Sigmoid colon (tissue), 7 donors: ENCODE measurements around the gene TTC27. TPM values are rescaled to one million over a fixed set of nuclear protein-coding genes. Genes with fewer than 3 reads are reported as not detected.

Experiments used
- DNase-seq: peaks from one replicate; pipeline ENCODE4 v3.0.0-alpha.2; 2019
- H3K27ac ChIP-seq, 4 donors: fragments of 200-600 bp; sonication (generic); one replicate each; pipeline ENCODE4 v1.5.1; 2016 to 2019; ENCODE audit warnings: mild to moderate bottlenecking in 1 of 4
- H3K27me3 ChIP-seq, 3 donors: fragments of 200-600 bp; sonication (generic); one replicate each; pipeline ENCODE4 v1.5.1; 2019; ENCODE audit warnings: mild to moderate bottlenecking in 1 of 3
- H3K36me3 ChIP-seq, 4 donors: fragments of 200-600 bp; sonication (generic); one replicate each; pipeline ENCODE4 v1.5.1; 2016 to 2019
- H3K4me1 ChIP-seq, 4 donors: fragments of 200-600 bp; sonication (generic); one replicate each; pipeline ENCODE4 v1.5.1; 2017 to 2019
- H3K4me3 ChIP-seq, 4 donors: fragments of 200-600 bp; sonication (generic); one replicate each; pipeline ENCODE4 v1.5.1; 2017 to 2019; ENCODE audit warnings: mild to moderate bottlenecking in 2 of 4, moderate library complexity in 1 of 4
- H3K9me3 ChIP-seq, 4 donors: fragments of 200-600 bp in 3 of 4; sonication (generic) in 3 of 4; one replicate each; pipeline versions ENCODE4 v1.5.1 to v1.6.1; 2013 to 2019
- EP300 ChIP-seq, 4 donors: sonication (generic); formaldehyde crosslinking; IDR thresholded peaks; one replicate each; pipeline ENCODE4 v1.6.1; 2017; ENCODE audit warnings: antibody characterized with exemption in 4 of 4
- POLR2A ChIP-seq, 2 donors: fragments of 450-650 bp; IDR thresholded peaks; one replicate each; pipeline ENCODE4 v1.6.1; 2016; ENCODE audit warnings: antibody characterized with exemption in 2 of 2, mild to moderate bottlenecking in 2 of 2, moderate library complexity in 2 of 2
- POLR2AphosphoS5 ChIP-seq, 4 donors: sonication (generic); formaldehyde crosslinking; IDR thresholded peaks; one replicate each; pipeline ENCODE4 v1.6.1; 2017; ENCODE audit warnings: antibody characterized with exemption in 4 of 4
- WGBS, 2 donors: extraction: QIAGEN DNeasy Blood & Tissue Kit; methylation state at CpG; one replicate each; pipeline ENCODE4 v1.1.7; 2013; 5-methylcytosine and 5-hydroxymethylcytosine counted together
- intact Hi-C: fragments of 100-400 bp; cut with DNase I; formaldehyde crosslinking; loops from one replicate; pipeline ENCODE4 v1.15.1; 2023
- polyA plus RNA-seq, 3 donors: library from polyadenylated mRNA; stranded (reverse); fragments of 200-250 nt; gene quantifications; one replicate each; pipeline ENCODE4 v1.2.3, GENCODE V29; 2013
- total RNA-seq, 4 donors: library from RNA; depleted of rRNA; stranded (reverse); fragments of >200 nt; gene quantifications; one replicate each; pipeline ENCODE4 v1.1.0, GENCODE V29; 2016
- TF ChIP-seq, protein P1 (sequence below), 4 experiments: fragments of 450-650 bp in 3 of 4; fragments of 200-600 bp in 1 of 4; IDR thresholded peaks; one replicate each; pipeline ENCODE4 v1.5.1; 2016 to 2019; ENCODE audit warnings: antibody characterized with exemption in 4 of 4, mild to moderate bottlenecking in 3 of 4, moderate library complexity in 2 of 4
- donor health status: healthy with polysubstance abuse.
- donor health status: Bipolar disorder and iron deficiency.
- donor health status: healthy.

Gene TTC27
- total and polyA plus RNA-seq, 7 donors: 3.0 to 22.5 (median 14.1) TPM

GRCh38 chr2:32780961-32781360 lies 153.1 kb downstream of the TTC27 start:
- H3K36me3 ChIP-seq: peaks cover 0 to 61% (median 0%) of the 10 kb centered on the region in 4 donors

DNA sequence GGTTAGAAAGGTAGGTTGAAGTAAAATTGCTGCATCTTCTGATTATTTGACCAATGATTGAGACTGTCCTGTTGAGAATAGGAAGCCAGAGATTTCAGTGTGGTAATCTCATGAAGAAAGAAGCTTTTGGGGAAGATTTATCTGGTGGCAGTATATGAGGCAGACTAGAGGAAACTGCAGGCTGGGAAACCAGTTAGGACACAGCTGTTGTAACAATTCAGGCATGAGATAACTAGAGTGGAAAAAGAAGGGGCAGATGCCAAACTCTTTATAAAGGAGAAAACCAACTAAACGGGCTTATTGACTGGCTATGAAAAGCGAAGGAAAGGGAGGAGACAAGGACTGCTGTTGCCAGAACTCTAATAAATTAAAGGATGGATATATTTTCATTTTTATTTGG lies 155.6 kb downstream of the TTC27 start:
- Histone ChIP-seq H3K27me3 (no peaks in the 10 kb centered on the region), H3K4me1 (no peaks in the 10 kb centered on the region), H3K27ac (no peak overlapping the region), H3K4me3 (no peak overlapping the region), H3K36me3 (peaks cover 0 to 53% (median 0%) of the 10 kb centered on the region in 4 donors), H3K9me3 (peaks cover 0 to 10% (median 0%) of the 10 kb centered on the region in 4 donors)
- no peak for DNase-seq
- WGBS, 2 donors: 93 to 97% methylated on average over 2 of the region's 2 CpGs
- intact Hi-C loops: no loop called here
- no peak for TF ChIP-seq EP300 (IDR thresholded peaks at IDR 0.05)
- TF ChIP-seq, protein P1, sequence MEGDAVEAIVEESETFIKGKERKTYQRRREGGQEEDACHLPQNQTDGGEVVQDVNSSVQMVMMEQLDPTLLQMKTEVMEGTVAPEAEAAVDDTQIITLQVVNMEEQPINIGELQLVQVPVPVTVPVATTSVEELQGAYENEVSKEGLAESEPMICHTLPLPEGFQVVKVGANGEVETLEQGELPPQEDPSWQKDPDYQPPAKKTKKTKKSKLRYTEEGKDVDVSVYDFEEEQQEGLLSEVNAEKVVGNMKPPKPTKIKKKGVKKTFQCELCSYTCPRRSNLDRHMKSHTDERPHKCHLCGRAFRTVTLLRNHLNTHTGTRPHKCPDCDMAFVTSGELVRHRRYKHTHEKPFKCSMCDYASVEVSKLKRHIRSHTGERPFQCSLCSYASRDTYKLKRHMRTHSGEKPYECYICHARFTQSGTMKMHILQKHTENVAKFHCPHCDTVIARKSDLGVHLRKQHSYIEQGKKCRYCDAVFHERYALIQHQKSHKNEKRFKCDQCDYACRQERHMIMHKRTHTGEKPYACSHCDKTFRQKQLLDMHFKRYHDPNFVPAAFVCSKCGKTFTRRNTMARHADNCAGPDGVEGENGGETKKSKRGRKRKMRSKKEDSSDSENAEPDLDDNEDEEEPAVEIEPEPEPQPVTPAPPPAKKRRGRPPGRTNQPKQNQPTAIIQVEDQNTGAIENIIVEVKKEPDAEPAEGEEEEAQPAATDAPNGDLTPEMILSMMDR (IDR thresholded peaks at IDR 0.05): no peak
- TF ChIP-seq POLR2A (IDR thresholded peaks at IDR 0.05): no peak
- TF ChIP-seq POLR2AphosphoS5 (IDR thresholded peaks at IDR 0.05): no peak

More at GRCh38 chr2:32780961-32781360, 153.1 kb downstream of the TTC27 start:
- intact Hi-C loops: no loop called here
- no peaks in the 10 kb centered on the region for H3K4me1 ChIP-seq
- no peak overlapping the region for H3K4me3 ChIP-seq
- H3K9me3 ChIP-seq: peaks cover 0 to 10% (median 0%) of the 10 kb centered on the region in 4 donors
- TF ChIP-seq, protein P1 (IDR thresholded peaks at IDR 0.05): no peak
- TF ChIP-seq POLR2AphosphoS5 (IDR thresholded peaks at IDR 0.05) (no peak), EP300 (IDR thresholded peaks at IDR 0.05) (no peak), POLR2A (IDR thresholded peaks at IDR 0.05) (no peak)
- H3K27me3 ChIP-seq: no peaks in the 10 kb centered on the region
- DNase-seq: no peak
- WGBS, 2 donors: 97 to 99% methylated on average over 2 of the region's 2 CpGs
- H3K27ac ChIP-seq: no peak overlapping the region

DNA sequence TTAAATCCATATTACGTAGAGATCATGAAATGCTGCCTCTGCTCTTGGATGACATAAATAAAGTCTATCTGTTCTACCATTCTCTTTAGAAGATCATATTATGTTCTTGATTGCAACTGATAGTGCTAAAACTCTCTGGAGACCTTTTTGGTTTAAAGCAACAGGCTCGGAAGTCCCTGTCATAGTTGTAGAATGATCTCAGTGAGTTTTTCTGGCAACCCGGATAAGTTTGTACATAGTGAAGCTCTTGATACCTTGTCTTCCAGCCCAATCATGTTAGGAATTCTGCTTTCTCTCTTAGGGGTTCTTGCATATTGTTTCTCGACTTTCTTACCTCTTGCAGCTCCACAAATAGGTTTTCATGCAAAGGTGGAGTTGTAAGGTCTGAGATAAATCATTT lies 156.1 kb downstream of the TTC27 start:
- Histone ChIP-seq H3K9me3 (peaks cover 0 to 10% (median 0%) of the 10 kb centered on the region in 4 donors), H3K4me3 (no peak overlapping the region), H3K4me1 (no peaks in the 10 kb centered on the region), H3K27me3 (no peaks in the 10 kb centered on the region), H3K36me3 (peaks cover 0 to 49% (median 0%) of the 10 kb centered on the region in 4 donors), H3K27ac (no peak overlapping the region)
- no peak for TF ChIP-seq POLR2A (IDR thresholded peaks at IDR 0.05)
- no peak for TF ChIP-seq POLR2AphosphoS5 (IDR thresholded peaks at IDR 0.05)
- TF ChIP-seq EP300 (IDR thresholded peaks at IDR 0.05): no peak
- TF ChIP-seq, protein P1 (IDR thresholded peaks at IDR 0.05): no peak
- no peak for DNase-seq
- WGBS, 2 donors: 96 to 97% methylated on average over 4 of the region's 4 CpGs
- intact Hi-C loops: no loop called here

DNA sequence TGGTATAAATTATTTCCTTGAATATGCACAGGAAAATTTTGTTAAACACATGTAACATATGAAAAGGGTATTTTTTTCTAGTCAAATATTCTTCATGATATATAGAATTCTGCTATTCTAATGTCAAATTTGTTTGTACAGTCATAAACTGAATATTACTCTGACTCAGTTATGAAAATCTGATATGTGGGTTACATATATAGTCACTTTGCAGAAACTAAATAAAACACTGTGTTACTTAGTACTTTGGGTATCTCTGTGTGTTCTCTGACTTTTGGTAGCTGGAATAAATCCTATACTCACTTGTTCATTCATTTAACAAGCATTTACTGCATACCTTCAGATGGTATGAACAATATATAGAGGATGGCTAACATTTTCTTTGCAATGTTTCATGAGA lies 159.4 kb downstream of the TTC27 start:
- H3K4me3 ChIP-seq: no peak overlapping the region
- intact Hi-C loops: no loop called here
- no peaks in the 10 kb centered on the region for H3K4me1 ChIP-seq
- no peak for DNase-seq
- TF ChIP-seq, protein P1 (IDR thresholded peaks at IDR 0.05): no peak
- TF ChIP-seq EP300 (IDR thresholded peaks at IDR 0.05) (no peak), POLR2A (IDR thresholded peaks at IDR 0.05) (no peak), POLR2AphosphoS5 (IDR thresholded peaks at IDR 0.05) (no peak)
- no peaks in the 10 kb centered on the region for H3K27me3 ChIP-seq
- H3K27ac ChIP-seq: no peak overlapping the region
- H3K36me3 ChIP-seq: peaks cover 0 to 27% (median 0%) of the 10 kb centered on the region in 4 donors
- no peaks in the 10 kb centered on the region for H3K9me3 ChIP-seq

GRCh38 chr2:32788114-32788513 lies 160.3 kb downstream of the TTC27 start:
- peaks cover 0 to 18% (median 0%) of the 10 kb centered on the region in 4 donors for H3K36me3 ChIP-seq
- no peaks in the 10 kb centered on the region for H3K4me1 ChIP-seq
- intact Hi-C loops: no loop called here
- H3K27ac ChIP-seq: no peak overlapping the region
- DNase-seq: no peak
- H3K4me3 ChIP-seq: no peak overlapping the region
- H3K27me3 ChIP-seq: no peaks in the 10 kb centered on the region
- no peak for TF ChIP-seq POLR2A (IDR thresholded peaks at IDR 0.05)
- no peak for TF ChIP-seq POLR2AphosphoS5 (IDR thresholded peaks at IDR 0.05)
- no peak for TF ChIP-seq EP300 (IDR thresholded peaks at IDR 0.05)
- TF ChIP-seq, protein P1 (IDR thresholded peaks at IDR 0.05): no peak
- 79 to 93% methylated on average over 1 of the region's 1 CpG for WGBS, 2 donors
- H3K9me3 ChIP-seq: no peaks in the 10 kb centered on the region
